ENCODE data around the gene ZNF618. TPM values are rescaled to one million over a fixed set of nuclear protein-coding genes. Genes with fewer than 3 reads are reported as not detected.

The ZNF618 gene
- total RNA-seq, 2 donors from 2014 or later, result 4.6 to 11.3 TPM

DNA sequence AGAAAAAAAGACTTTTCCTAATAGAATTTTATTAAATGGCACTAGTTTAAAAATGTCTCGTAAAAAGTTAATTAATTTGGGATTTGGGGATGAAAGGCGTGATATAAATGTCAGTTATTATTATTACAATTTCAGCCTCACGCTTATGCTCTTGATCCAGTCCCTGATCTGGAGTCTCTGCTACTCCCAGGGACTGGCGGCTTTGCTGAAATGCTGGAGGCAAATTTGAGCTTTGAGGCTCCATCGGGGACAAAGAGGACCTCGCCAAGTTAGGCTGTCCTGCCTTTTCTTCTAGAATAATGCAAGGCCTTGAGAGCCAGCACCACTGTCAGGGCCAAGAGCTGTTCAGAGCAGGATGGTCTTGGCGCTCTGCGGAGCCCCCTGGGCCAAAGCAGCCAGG, 69.7 kb downstream of the ZNF618 start:
- no peaks in the 10 kb centered on the region for H3K36me3 ChIP-seq
- no peak overlapping the region for H3K4me3 ChIP-seq
- no peak overlapping the region for H3K27ac ChIP-seq
- no peaks in the 10 kb centered on the region for H3K9me3 ChIP-seq
- intact Hi-C loops (cut with DNase I), result no loop called here
- DNase-seq (ENCODE audit: low spot score), result no peak
- TF ChIP-seq POLR2A (IDR thresholded peaks at IDR 0.05) (no peak), POLR2AphosphoS5 (IDR thresholded peaks at IDR 0.05) (no peak)
- TF ChIP-seq, protein P1, sequence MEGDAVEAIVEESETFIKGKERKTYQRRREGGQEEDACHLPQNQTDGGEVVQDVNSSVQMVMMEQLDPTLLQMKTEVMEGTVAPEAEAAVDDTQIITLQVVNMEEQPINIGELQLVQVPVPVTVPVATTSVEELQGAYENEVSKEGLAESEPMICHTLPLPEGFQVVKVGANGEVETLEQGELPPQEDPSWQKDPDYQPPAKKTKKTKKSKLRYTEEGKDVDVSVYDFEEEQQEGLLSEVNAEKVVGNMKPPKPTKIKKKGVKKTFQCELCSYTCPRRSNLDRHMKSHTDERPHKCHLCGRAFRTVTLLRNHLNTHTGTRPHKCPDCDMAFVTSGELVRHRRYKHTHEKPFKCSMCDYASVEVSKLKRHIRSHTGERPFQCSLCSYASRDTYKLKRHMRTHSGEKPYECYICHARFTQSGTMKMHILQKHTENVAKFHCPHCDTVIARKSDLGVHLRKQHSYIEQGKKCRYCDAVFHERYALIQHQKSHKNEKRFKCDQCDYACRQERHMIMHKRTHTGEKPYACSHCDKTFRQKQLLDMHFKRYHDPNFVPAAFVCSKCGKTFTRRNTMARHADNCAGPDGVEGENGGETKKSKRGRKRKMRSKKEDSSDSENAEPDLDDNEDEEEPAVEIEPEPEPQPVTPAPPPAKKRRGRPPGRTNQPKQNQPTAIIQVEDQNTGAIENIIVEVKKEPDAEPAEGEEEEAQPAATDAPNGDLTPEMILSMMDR (IDR thresholded peaks at IDR 0.05), result no peak
- H3K4me1 ChIP-seq (replicated peaks), result no peaks in the 10 kb centered on the region
- WGBS, result 79% methylated on average over 8 of the region's 8 CpGs
- H3K27me3 ChIP-seq (replicated peaks; ENCODE audit: insufficient read depth), result no peaks in the 10 kb centered on the region

DNA sequence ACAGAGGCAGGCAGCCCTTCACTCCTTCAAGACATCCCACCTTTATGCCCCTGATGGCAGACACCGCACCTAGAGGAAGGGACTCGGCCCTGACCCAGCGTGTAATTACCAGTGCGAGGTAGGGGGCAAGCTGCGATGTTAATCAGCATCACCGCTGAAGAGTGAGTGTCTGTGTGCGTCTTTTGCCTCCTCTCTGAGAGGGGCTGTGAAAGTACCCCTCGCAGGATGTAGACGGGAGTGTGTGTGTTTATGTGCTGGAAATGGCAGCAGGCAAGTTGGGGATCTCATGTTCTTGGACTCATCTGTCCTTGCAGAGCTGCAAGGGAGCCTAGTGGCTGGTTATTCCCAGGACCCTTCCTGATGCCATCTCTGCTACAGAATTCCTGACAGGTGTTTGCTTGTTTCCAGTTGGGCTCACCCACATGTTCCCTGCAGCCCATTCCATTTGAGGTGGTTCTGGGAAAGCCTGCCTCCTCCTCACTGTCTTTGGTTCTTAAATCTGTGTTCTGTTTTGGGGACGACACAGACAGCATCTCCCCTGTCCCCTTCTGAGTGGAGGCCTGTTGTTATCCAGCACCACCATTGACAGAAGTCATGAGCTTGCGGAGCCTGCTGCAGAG, 70.5 kb downstream of the ZNF618 start:
- Histone ChIP-seq H3K27ac (no peak overlapping the region), H3K4me3 (no peak overlapping the region), H3K4me1 (replicated peaks) (no peaks in the 10 kb centered on the region), H3K36me3 (no peaks in the 10 kb centered on the region), H3K9me3 (no peaks in the 10 kb centered on the region), H3K27me3 (replicated peaks; ENCODE audit: insufficient read depth) (no peaks in the 10 kb centered on the region)
- 93% methylated on average over 11 of the region's 11 CpGs for WGBS
- DNase-seq (ENCODE audit: low spot score), result no peak
- intact Hi-C loops (cut with DNase I), result no loop called here
- TF ChIP-seq POLR2A (IDR thresholded peaks at IDR 0.05) (no peak), POLR2AphosphoS5 (IDR thresholded peaks at IDR 0.05) (no peak)
- TF ChIP-seq, protein P1 (IDR thresholded peaks at IDR 0.05), result no peak

DNA sequence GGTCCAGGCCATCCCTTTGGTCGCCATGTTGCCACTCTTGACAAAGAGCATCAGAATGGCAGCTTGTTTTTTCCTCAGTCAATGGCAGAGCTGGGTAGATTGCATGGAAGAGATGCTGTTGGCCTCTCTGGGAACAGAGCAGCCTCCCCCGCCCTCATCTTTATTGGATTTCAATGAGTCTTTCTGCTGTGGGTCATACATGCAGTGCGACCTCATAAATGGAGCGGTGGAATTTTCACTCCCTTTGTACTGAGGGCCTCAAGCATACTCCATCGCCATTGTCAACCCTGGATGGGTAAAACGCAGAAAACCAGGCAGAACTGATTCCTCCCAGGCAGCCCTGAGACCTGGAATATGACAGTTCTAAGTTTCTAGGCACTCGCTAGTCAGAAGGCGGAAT, 71.8 kb downstream of the ZNF618 start:
- no peak overlapping the region for H3K4me3 ChIP-seq
- 77% methylated on average over 8 of the region's 8 CpGs for WGBS
- intact Hi-C loops (cut with DNase I), result no loop called here
- no peak for DNase-seq (ENCODE audit: low spot score)
- H3K4me1 ChIP-seq (replicated peaks), result no peaks in the 10 kb centered on the region
- no peaks in the 10 kb centered on the region for H3K36me3 ChIP-seq
- H3K27me3 ChIP-seq (replicated peaks; ENCODE audit: insufficient read depth), result no peaks in the 10 kb centered on the region
- TF ChIP-seq, protein P1 (IDR thresholded peaks at IDR 0.05), result no peak
- no peak for TF ChIP-seq POLR2A (IDR thresholded peaks at IDR 0.05)
- TF ChIP-seq POLR2AphosphoS5 (IDR thresholded peaks at IDR 0.05), result no peak
- no peak overlapping the region for H3K27ac ChIP-seq
- H3K9me3 ChIP-seq, result no peaks in the 10 kb centered on the region

DNA sequence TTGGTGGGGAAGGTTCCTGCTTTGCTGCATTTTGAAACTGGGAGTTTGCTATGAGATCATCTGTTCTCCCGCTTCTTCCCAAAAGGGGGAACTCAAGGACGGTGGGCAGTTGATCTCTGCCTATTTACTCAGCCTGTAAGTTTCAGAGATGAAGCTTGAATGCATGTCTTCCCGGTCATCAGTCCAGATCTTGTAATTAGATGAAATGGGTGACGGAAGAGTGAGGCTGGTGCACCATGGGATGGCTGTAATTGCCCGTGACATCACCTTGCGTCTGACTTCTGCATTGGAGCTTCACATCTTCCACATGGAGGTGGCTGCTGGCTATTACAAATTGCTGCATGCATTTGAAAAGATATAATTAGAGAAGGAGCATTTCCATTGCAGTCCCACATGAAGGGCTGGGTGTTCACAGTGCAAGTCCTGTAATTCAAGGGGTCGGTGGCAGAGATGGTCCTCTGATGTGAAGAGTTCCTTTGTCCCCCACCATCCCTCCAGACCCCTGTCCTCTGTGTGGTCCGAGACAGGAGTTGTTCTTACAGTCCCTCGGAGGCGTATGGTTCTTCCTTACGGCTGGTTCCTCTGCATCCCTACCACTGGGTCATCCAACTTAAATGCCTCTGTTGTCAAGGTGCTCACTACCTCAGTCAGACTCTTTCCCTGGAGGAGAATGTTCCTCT, 72.9 kb downstream of the ZNF618 start:
- H3K4me1 ChIP-seq (replicated peaks), result no peaks in the 10 kb centered on the region
- no peaks in the 10 kb centered on the region for H3K27me3 ChIP-seq (replicated peaks; ENCODE audit: insufficient read depth)
- H3K36me3 ChIP-seq, result no peaks in the 10 kb centered on the region
- no peaks in the 10 kb centered on the region for H3K9me3 ChIP-seq
- no peak overlapping the region for H3K27ac ChIP-seq
- intact Hi-C loops (cut with DNase I), result no loop called here
- no peak for DNase-seq (ENCODE audit: low spot score)
- H3K4me3 ChIP-seq, result no peak overlapping the region
- 74% methylated on average over 11 of the region's 11 CpGs for WGBS
- TF ChIP-seq POLR2AphosphoS5 (IDR thresholded peaks at IDR 0.05) (no peak), POLR2A (IDR thresholded peaks at IDR 0.05) (no peak)
- TF ChIP-seq, protein P1 (IDR thresholded peaks at IDR 0.05), result no peak

All from prostate gland (tissue), 2 donors.